Neural cell (in vitro differentiated cells): Measurements from ENCODE around the gene MYO6. TPM values are rescaled to one million over a fixed set of nuclear protein-coding genes. Genes with fewer than 3 reads are reported as not detected.

Experiments used
- H2AFZ ChIP-seq: fragments of 200-600, 300-800 bp; sonication (generic), shearing (Covaris generic); 2 replicates; pipeline ENCODE4 v1.6.0; 2014; ENCODE audit warnings: low read depth, mild to moderate bottlenecking, antibody characterized with exemption, low read length, moderate library complexity
- H3F3A ChIP-seq: fragments of 200-600 bp; shearing (Covaris generic); 2 replicates; pipeline ENCODE4 v1.6.1; 2016; ENCODE audit warnings: mild to moderate bottlenecking, moderate library complexity, mixed read lengths, antibody characterized with exemption, low read length; ENCODE audit not compliant: insufficient read depth, poor library complexity, severe bottlenecking
- H3K27ac ChIP-seq: fragments of 200-600, 300-800 bp; sonication (generic), shearing (Covaris generic); 2 replicates; pipeline ENCODE4 v1.5.1; 2014; ENCODE audit warnings: mild to moderate bottlenecking, low read length, moderate library complexity
- H3K27me3 ChIP-seq: fragments of 300-800, 200-600 bp; sonication (generic), shearing (Covaris generic); 2 replicates; pipeline ENCODE4 v1.6.0; 2014; ENCODE audit warnings: mild to moderate bottlenecking, low read depth, low read length, moderate library complexity; ENCODE audit not compliant: insufficient read depth
- H3K36me3 ChIP-seq: fragments of 300-800, 200-600 bp; sonication (generic), shearing (Covaris generic); 2 replicates; pipeline ENCODE4 v1.5.1; 2014; ENCODE audit warnings: mild to moderate bottlenecking, antibody characterized with exemption, low read length, moderate library complexity; ENCODE audit not compliant: insufficient read depth
- H3K4me2 ChIP-seq: fragments of 300-800, 200-600 bp; sonication (generic), shearing (Covaris generic); 2 replicates; pipeline ENCODE4 v1.6.0; 2014; ENCODE audit warnings: mild to moderate bottlenecking, low read length
- H3K4me3 ChIP-seq: fragments of 300-800, 200-600 bp; sonication (generic), shearing (Covaris generic); 2 replicates; pipeline ENCODE4 v1.5.1; 2014; ENCODE audit warnings: mild to moderate bottlenecking, low read length, moderate library complexity
- H3K79me2 ChIP-seq: fragments of 200-600 bp; shearing (Covaris generic); replicated peaks from 2 replicates; pipeline ENCODE4 v1.6.0; 2014; ENCODE audit warnings: mild to moderate bottlenecking, low read length, moderate library complexity; ENCODE audit not compliant: insufficient read depth
- H3K9ac ChIP-seq: fragments of 300-800, 200-600 bp; sonication (generic), shearing (Covaris generic); 2 replicates; pipeline ENCODE4 v1.6.1; 2016; ENCODE audit warnings: mild to moderate bottlenecking, low read length, mixed read lengths
- H3K9me2 ChIP-seq: fragments of 200-600 bp; shearing (Covaris generic); 2 replicates; pipeline ENCODE4 v1.6.1; 2016; ENCODE audit warnings: mild to moderate bottlenecking, low read length, mixed read lengths; ENCODE audit not compliant: insufficient read depth
- H3K9me3 ChIP-seq: fragments of 200-600, 300-800 bp; sonication (generic), shearing (Covaris generic); 2 replicates; pipeline ENCODE4 v1.6.1; 2016; ENCODE audit warnings: mild to moderate bottlenecking, mixed run types, low read length, moderate library complexity, mixed read lengths
- H4K20me1 ChIP-seq: fragments of 200-600 bp; shearing (Covaris generic); 2 replicates; pipeline ENCODE4 v1.6.1; 2016; ENCODE audit warnings: mild to moderate bottlenecking, mixed run types; ENCODE audit not compliant: insufficient read depth
- EP300 ChIP-seq: fragments of 450-650 bp; conservative IDR thresholded peaks from 2 replicates; pipeline ENCODE4 v1.6.1; 2014; ENCODE audit warnings: antibody characterized with exemption, mild to moderate bottlenecking, moderate library complexity; ENCODE audit not compliant: poor library complexity, severe bottlenecking
- EZH2 ChIP-seq: fragments of 200-600, 300-800 bp; shearing (Covaris generic), sonication (generic); IDR thresholded peaks from 2 replicates; pipeline ENCODE4 v1.6.1; 2014; ENCODE audit warnings: antibody characterized with exemption, low read length, borderline replicate concordance, mild to moderate bottlenecking; ENCODE audit not compliant: insufficient read depth, poor library complexity, severe bottlenecking
- MXI1 ChIP-seq: fragments of 450-650 bp; conservative IDR thresholded peaks from 2 replicates; pipeline ENCODE4 v1.6.1; 2014; ENCODE audit warnings: antibody characterized with exemption, mild to moderate bottlenecking; ENCODE audit not compliant: poor library complexity, severe bottlenecking
- POLR2AphosphoS5 ChIP-seq: IDR thresholded peaks from 2 replicates; pipeline ENCODE4 v1.6.1; 2012
- RAD21 ChIP-seq: fragments of 450-650 bp; conservative IDR thresholded peaks from 2 replicates; pipeline ENCODE4 v1.6.1; 2014; ENCODE audit warnings: antibody characterized with exemption, mild to moderate bottlenecking, moderate library complexity
- SMC3 ChIP-seq: fragments of 450-650 bp; conservative IDR thresholded peaks from 2 replicates; pipeline ENCODE4 v1.6.1; 2014; ENCODE audit warnings: antibody characterized with exemption, mild to moderate bottlenecking, moderate library complexity; ENCODE audit not compliant: poor library complexity
- TAF1 ChIP-seq: IDR thresholded peaks from 2 replicates; pipeline ENCODE4 v1.6.1; 2012; ENCODE audit warnings: low read depth
- polyA plus RNA-seq: library from polyadenylated mRNA; depleted of rRNA; stranded (reverse); fragments of >200 nt; gene quantifications from 2 replicates; pipeline ENCODE4 v1.2.3, GENCODE V29; 2014
- TF ChIP-seq, protein P1 (sequence below): fragments of 450-650 bp; IDR thresholded peaks from 2 replicates; pipeline ENCODE4 v1.5.1; 2014; ENCODE audit warnings: antibody characterized with exemption, mild to moderate bottlenecking, moderate library complexity; ENCODE audit not compliant: poor library complexity, severe bottlenecking
- TF ChIP-seq, protein P2 (sequence below): IDR thresholded peaks from 2 replicates; pipeline ENCODE4 v1.6.1; 2012; ENCODE audit warnings: borderline replicate concordance

The MYO6 gene
- polyA plus RNA-seq, 1 donor from 2014 or later = 49.1 TPM

DNA sequence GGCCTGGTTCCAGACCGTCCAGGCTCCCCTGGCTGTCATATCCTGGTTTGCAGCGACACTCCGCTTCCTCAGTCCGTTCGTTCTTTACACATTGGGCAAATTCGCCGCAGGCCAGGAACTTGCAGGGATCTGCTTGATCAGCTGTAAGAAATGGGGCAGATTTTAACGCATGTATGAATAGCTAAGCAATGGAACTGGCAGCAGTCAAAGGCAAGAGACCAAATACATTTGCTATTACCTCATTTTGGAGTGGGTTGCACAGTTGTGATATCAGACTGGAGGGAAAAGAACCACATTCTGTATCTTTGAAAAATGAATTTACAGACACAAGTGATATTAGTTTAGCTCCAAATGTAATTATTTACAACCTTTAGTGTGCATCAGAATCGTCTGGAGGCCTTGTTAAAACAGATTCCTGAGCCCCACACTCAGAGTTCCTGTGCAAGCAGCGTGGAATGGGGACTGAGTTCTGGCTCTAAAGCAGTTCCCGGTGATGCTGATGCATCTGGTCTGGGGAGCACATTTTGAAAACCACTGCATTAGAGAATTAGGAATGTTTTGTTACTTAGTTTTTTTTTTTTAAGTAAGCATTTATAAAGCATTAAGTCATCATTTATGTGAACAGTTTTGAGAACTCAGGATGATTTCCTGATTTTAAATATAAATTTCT lies 182.1 kb downstream of the MYO6 start:
- TF ChIP-seq, protein P1, sequence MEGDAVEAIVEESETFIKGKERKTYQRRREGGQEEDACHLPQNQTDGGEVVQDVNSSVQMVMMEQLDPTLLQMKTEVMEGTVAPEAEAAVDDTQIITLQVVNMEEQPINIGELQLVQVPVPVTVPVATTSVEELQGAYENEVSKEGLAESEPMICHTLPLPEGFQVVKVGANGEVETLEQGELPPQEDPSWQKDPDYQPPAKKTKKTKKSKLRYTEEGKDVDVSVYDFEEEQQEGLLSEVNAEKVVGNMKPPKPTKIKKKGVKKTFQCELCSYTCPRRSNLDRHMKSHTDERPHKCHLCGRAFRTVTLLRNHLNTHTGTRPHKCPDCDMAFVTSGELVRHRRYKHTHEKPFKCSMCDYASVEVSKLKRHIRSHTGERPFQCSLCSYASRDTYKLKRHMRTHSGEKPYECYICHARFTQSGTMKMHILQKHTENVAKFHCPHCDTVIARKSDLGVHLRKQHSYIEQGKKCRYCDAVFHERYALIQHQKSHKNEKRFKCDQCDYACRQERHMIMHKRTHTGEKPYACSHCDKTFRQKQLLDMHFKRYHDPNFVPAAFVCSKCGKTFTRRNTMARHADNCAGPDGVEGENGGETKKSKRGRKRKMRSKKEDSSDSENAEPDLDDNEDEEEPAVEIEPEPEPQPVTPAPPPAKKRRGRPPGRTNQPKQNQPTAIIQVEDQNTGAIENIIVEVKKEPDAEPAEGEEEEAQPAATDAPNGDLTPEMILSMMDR = no peak
- no peak for TF ChIP-seq RAD21
- TF ChIP-seq, protein P2, sequence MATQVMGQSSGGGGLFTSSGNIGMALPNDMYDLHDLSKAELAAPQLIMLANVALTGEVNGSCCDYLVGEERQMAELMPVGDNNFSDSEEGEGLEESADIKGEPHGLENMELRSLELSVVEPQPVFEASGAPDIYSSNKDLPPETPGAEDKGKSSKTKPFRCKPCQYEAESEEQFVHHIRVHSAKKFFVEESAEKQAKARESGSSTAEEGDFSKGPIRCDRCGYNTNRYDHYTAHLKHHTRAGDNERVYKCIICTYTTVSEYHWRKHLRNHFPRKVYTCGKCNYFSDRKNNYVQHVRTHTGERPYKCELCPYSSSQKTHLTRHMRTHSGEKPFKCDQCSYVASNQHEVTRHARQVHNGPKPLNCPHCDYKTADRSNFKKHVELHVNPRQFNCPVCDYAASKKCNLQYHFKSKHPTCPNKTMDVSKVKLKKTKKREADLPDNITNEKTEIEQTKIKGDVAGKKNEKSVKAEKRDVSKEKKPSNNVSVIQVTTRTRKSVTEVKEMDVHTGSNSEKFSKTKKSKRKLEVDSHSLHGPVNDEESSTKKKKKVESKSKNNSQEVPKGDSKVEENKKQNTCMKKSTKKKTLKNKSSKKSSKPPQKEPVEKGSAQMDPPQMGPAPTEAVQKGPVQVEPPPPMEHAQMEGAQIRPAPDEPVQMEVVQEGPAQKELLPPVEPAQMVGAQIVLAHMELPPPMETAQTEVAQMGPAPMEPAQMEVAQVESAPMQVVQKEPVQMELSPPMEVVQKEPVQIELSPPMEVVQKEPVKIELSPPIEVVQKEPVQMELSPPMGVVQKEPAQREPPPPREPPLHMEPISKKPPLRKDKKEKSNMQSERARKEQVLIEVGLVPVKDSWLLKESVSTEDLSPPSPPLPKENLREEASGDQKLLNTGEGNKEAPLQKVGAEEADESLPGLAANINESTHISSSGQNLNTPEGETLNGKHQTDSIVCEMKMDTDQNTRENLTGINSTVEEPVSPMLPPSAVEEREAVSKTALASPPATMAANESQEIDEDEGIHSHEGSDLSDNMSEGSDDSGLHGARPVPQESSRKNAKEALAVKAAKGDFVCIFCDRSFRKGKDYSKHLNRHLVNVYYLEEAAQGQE = no peak
- TF ChIP-seq MXI1 = no peak
- no peak for TF ChIP-seq SMC3
- TF ChIP-seq TAF1 = no peak
- TF ChIP-seq POLR2AphosphoS5 = no peak
- TF ChIP-seq EP300 = no peak
- TF ChIP-seq EZH2 = no peak
- Histone ChIP-seq H3K9me3 (no peaks in the 10 kb centered on the region), H4K20me1 (no peaks in the 10 kb centered on the region), H3K4me3 (no peak overlapping the region), H3K27ac (no peak overlapping the region), H3K79me2 (no peaks in the 10 kb centered on the region), H3K27me3 (no peaks in the 10 kb centered on the region), H3K4me2 (no peak overlapping the region), H3K36me3 (no peaks in the 10 kb centered on the region), H3K9ac (no peak overlapping the region), H2AFZ (no peak overlapping the region), H3K9me2 (no peaks in the 10 kb centered on the region), H3F3A (no peaks in the 10 kb centered on the region)

DNA sequence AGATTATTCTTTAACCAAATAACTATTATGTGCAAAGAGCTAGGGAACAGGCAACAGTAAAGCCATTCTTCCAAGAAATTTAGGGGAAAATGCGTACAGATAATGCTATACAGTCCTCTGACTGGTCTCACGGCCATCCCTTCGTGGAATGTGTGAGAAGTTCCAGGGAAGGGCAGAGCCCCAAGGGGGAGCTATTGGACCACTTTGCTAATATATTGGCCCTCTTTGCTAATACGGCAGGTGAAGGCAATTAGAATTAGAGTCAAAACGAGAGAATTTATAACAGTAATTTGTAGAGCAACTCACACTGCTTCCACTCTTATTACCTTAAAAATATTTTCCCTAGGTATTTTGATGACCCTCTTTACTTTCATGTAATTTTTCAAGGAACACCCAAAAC lies 183.0 kb downstream of the MYO6 start:
- Histone ChIP-seq H3K4me2 (no peak overlapping the region), H3K27me3 (no peaks in the 10 kb centered on the region)
- TF ChIP-seq EP300 (no peak), RAD21 (peak; percentile 71), EZH2 (no peak), POLR2AphosphoS5 (no peak), SMC3 (peak; percentile 59)
- TF ChIP-seq, protein P1 = peak; percentile 69
- TF ChIP-seq, protein P2 = no peak

More for the DNA sequence above, 183.0 kb downstream of the MYO6 start:
- Histone ChIP-seq H3K27ac (no peak overlapping the region), H3K9me3 (no peaks in the 10 kb centered on the region), H3K36me3 (no peaks in the 10 kb centered on the region), H3K9me2 (no peaks in the 10 kb centered on the region), H3K4me3 (no peak overlapping the region), H2AFZ (no peak overlapping the region), H4K20me1 (no peaks in the 10 kb centered on the region), H3K9ac (no peak overlapping the region), H3F3A (no peaks in the 10 kb centered on the region), H3K79me2 (no peaks in the 10 kb centered on the region)
